ENCODE results near the gene RPS28. TPM values are rescaled to one million over a fixed set of nuclear protein-coding genes. Genes with fewer than 3 reads are reported as not detected.

The RPS28 gene
- total RNA-seq, 1 donor from 2014 or later: 1,057 TPM

DNA sequence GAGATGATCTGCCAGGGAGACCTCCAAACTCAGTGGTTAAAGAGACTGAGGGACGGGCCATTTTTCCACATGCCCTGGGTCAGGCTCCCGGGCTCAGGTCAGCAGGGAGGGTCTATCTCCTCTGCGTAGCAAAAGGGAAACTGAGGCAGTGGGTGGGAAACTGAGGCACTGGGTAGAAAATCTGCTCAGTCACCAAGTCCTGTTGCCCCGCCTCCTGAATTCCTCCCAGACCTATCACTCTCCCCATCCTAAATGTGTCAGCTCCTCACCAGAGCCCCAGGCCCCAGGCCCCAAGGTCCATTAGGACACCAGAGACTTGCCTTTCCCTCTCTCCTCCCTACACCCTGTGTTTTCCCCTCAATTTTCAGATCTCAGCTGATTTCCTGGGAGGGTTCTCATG, 15.5 kb upstream of the RPS28 start:
- H3K27ac Mint-ChIP-seq (ENCODE audit: unreplicated experiment): no peak overlapping the region

DNA sequence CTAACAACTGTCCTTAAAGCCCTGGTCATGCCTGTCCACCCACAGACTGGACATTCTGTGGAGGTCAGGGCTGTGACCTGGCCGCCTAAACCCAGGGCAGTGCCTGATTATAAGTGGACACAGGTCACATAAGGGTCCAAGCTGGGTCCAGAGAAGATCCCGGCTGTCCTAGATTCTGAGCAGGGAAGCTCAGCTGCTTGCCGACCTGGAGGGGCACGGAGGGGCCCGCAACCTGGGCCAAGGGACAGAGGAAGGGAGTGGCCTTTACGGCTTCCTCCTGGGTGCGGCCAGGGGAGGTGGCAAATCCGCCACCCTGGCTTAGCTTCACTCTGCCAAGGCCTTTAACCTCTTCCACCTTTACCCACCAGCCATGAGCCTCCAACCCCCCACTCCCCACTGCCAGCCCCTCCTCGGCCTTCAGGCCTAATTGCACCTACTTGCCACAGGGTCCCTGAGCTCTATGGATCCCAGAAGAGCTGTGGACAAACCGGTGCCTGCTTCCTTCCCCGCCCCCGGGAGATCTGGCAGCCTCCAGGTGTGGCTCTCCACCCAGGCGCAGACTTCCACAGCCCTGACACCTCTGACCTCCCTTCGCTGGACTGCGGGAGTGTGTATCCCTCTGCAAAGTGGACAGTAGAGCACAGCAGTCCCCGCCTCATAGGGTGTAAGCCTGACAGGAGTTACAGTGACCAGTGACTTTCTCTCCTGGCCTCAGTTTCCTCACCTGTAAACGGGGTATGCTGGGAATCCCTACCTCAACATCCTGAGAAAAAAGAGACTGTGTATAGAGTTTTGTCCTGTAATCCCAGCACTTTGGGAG, 14.9 kb upstream of the RPS28 start:
- TF ChIP-seq, protein P1, sequence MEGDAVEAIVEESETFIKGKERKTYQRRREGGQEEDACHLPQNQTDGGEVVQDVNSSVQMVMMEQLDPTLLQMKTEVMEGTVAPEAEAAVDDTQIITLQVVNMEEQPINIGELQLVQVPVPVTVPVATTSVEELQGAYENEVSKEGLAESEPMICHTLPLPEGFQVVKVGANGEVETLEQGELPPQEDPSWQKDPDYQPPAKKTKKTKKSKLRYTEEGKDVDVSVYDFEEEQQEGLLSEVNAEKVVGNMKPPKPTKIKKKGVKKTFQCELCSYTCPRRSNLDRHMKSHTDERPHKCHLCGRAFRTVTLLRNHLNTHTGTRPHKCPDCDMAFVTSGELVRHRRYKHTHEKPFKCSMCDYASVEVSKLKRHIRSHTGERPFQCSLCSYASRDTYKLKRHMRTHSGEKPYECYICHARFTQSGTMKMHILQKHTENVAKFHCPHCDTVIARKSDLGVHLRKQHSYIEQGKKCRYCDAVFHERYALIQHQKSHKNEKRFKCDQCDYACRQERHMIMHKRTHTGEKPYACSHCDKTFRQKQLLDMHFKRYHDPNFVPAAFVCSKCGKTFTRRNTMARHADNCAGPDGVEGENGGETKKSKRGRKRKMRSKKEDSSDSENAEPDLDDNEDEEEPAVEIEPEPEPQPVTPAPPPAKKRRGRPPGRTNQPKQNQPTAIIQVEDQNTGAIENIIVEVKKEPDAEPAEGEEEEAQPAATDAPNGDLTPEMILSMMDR (IDR thresholded peaks at IDR 0.05): no peak
- Mint-ChIP-seq H3K27me3 (ENCODE audit: low read depth) (no peaks in the 10 kb centered on the region), H3K27ac (ENCODE audit: unreplicated experiment) (no peak overlapping the region), H3K36me3 (ENCODE audit: low read depth) (peaks cover 2% of the 10 kb centered on the region), H3K4me3 (ENCODE audit: unreplicated experiment) (peak overlapping the region; percentile 88), H3K9me3 (ENCODE audit: low read depth) (no peaks in the 10 kb centered on the region), H3K4me1 (ENCODE audit: low read depth) (peaks cover 22% of the 10 kb centered on the region)
- DNase-seq (ENCODE audit: low spot score): peak; percentile 83

More for the DNA sequence above, 15.5 kb upstream of the RPS28 start:
- TF ChIP-seq, protein P1 (IDR thresholded peaks at IDR 0.05): no peak
- Mint-ChIP-seq H3K27me3 (ENCODE audit: low read depth) (no peaks in the 10 kb centered on the region), H3K36me3 (ENCODE audit: low read depth) (no peaks in the 10 kb centered on the region), H3K4me1 (ENCODE audit: low read depth) (peaks cover 22% of the 10 kb centered on the region), H3K4me3 (ENCODE audit: unreplicated experiment) (no peak overlapping the region), H3K9me3 (ENCODE audit: low read depth) (no peaks in the 10 kb centered on the region)
- DNase-seq (ENCODE audit: low spot score): peak; percentile 46

DNA sequence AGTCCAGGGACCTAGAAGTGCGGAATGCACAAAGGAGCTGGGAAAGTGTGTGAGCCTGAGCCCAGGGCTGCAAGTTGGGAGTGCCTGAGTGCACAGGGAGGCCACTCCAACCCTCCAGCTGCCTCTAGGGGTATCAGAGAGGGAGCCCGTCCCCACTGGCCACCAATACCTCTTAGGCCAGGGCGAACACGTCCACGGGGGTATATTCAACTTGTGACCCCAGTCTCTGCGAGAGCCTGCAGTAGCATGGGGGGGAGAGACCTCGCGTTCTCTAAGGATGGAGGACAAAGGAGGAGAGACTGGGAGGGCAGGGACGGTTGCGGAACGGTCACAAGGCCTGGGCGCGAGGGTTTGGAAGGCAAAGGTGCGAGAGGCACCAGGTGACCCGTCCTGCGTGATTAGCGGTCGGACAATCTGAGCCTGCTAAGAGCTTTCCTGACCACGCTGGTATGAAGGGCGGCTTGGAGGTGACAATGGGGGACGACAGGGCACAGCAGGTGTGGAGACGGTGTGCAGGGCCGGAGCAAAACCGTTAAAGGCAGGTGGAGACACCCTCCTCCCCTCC, 13.8 kb upstream of the RPS28 start:
- Mint-ChIP-seq H3K27me3 (ENCODE audit: low read depth) (no peaks in the 10 kb centered on the region), H3K9me3 (ENCODE audit: low read depth) (no peaks in the 10 kb centered on the region), H3K36me3 (ENCODE audit: low read depth) (peaks cover 2% of the 10 kb centered on the region), H3K27ac (ENCODE audit: unreplicated experiment) (peak overlapping the region; percentile 86), H3K4me3 (ENCODE audit: unreplicated experiment) (peak overlapping the region; percentile 88), H3K4me1 (ENCODE audit: low read depth) (peaks cover 22% of the 10 kb centered on the region)
- DNase-seq (ENCODE audit: low spot score): peak; percentile 89
- TF ChIP-seq, protein P1 (IDR thresholded peaks at IDR 0.05): no peak

DNA sequence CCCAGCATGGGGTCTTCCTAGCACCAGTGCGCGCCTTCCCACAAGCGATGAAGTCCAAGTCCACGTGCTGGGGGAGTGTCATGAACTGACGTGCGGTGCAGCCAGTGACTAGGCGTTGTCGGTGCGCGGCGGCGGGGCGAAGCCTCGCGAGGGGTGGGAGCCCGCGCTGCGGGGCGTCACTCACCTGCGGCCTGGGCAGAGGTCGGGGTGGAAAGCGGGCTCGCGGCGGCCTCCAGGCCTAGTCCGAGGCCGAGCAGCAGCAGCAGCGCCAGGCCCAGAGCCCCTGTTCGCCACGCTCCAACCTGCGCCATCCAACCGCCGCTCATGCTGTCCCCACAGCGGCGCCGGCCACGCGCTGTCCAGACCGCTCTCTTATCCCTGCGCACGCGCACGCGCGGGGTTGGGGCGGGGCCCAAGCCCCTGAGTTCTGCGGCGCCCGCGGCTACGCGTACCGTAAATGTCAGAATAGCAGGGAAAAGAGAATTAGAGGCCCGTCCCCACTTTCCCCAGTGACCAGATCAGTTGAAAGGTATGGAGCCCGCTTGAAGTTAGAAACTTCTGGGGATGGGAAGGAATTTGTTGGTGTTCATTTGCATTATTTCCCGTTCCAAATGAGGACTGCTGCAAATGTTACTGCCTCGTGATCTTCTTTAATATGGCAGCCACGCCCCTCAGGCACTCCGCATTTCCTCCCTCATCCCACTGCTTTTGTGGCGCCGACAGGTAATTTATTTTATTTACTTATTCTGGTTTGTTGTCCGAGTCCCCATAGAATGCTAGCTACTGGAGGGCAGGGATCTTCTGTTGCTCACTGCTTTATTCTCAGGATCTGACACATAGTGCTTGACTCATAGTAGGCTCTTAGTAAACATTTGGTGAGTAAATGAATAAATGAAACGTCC, 13.1 kb upstream of the RPS28 start, which contains the start of gene CD320:
Gene CD320 (minus strand): TSS at position 394 of the 902 bp plus-strand sequence. CDS start 68 bp downstream, at position 326.
- DNase-seq (ENCODE audit: low spot score): peak; percentile 97
- TF ChIP-seq, protein P1 (IDR thresholded peaks at IDR 0.05): no peak
- no peaks in the 10 kb centered on the region for H3K27me3 Mint-ChIP-seq (ENCODE audit: low read depth)

DNA sequence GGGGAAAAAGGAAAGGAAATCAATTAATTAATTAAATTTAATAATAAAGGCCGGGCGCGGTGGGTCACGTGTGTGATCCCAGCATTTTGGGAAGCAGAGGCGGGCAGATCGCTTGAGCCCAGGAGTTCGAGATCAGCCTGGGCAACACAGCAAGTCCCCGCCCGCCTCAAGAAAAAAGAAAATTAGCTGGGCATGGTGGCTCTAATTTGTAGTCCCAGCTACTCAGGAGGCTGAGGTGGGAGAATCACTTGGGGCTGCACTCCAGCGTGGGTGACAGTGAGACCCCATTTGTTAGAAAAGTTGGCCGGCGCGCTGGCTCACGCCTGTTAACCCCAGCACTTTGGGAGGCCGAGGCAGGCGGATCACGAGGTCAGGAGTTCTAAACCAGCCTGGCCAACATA, 12.4 kb upstream of the RPS28 start:
- H3K27ac Mint-ChIP-seq (ENCODE audit: unreplicated experiment): peak overlapping the region; percentile 84
- H3K27me3 Mint-ChIP-seq (ENCODE audit: low read depth): no peaks in the 10 kb centered on the region
- H3K36me3 Mint-ChIP-seq (ENCODE audit: low read depth): peaks cover 2% of the 10 kb centered on the region
- H3K9me3 Mint-ChIP-seq (ENCODE audit: low read depth): no peaks in the 10 kb centered on the region
- peak; percentile 55 for DNase-seq (ENCODE audit: low spot score)
- H3K4me3 Mint-ChIP-seq (ENCODE audit: unreplicated experiment): peak overlapping the region; percentile 88
- TF ChIP-seq, protein P1 (IDR thresholded peaks at IDR 0.05): no peak
- peaks cover 22% of the 10 kb centered on the region for H3K4me1 Mint-ChIP-seq (ENCODE audit: low read depth)

More for the DNA sequence above, 13.1 kb upstream of the RPS28 start, which contains the start of gene CD320:
- no peaks in the 10 kb centered on the region for H3K9me3 Mint-ChIP-seq (ENCODE audit: low read depth)
- peaks cover 2% of the 10 kb centered on the region for H3K36me3 Mint-ChIP-seq (ENCODE audit: low read depth)
- peaks cover 22% of the 10 kb centered on the region for H3K4me1 Mint-ChIP-seq (ENCODE audit: low read depth)
- peak within 1 kb of the TSS; percentile 88 for H3K4me3 Mint-ChIP-seq (ENCODE audit: unreplicated experiment)
- H3K27ac Mint-ChIP-seq (ENCODE audit: unreplicated experiment): peak within 1 kb of the TSS; percentile 86

All from chondrocyte (in vitro differentiated cells).